ENCODE measurements around the gene LHFPL2. TPM values are rescaled to one million over a fixed set of nuclear protein-coding genes. Genes with fewer than 3 reads are reported as not detected.
A peak's percentile ranks its signal among the peaks of the same experiment; 100 is the strongest.

The LHFPL2 gene
- total RNA-seq, 1 experiment from 2014 or later: 17.9 TPM

DNA sequence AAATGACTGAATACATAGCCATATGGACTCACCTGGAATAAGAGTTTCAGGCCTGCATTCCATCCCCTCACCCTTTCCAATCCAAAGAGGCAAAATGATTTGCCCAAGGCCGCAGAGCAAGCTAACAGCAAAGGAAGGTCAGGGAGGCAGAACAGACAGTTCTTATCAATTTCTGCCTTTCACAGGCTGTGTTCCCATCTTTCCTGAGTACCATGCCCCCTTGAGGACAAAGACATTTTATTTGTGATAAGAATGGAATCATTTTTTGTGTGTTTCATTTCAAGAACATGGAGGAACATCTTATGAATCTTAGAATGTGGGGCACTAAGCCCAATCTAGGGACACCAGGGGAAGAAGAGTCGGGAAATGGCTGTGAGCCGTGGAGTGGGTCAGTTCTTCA, 13.9 kb downstream of the LHFPL2 start:
- ChIA-PET CTCF (no interaction called here), POLR2A (no interaction called here), RAD21 (ENCODE audit: low non-redundant PET in 1 of 2, low total read pairs in 2 of 2, uncharacterized antibody in 2 of 2, unreplicated experiment in 2 of 2) (interaction anchor here in 1 of 2 experiments (0.6 kb wide), 1 partner anchor 39 kb away, joined by 3 read pairs; no protein-coding TSS in a partner anchor)
- Histone ChIP-seq H3K9ac (ENCODE audit: low read length) (no peak overlapping the region), H3K9me2 (ENCODE audit: insufficient read depth) (no peaks in the 10 kb centered on the region), H3K36me3 (ENCODE audit: control insufficient read depth in 1 of 2, insufficient read depth in 2 of 2, low read length in 2 of 2) (peaks cover 2 to 14% of the 10 kb centered on the region in 2 experiments; a peak in 2 of 4 replicates), H4K20me1 (ENCODE audit: insufficient read depth) (no peaks in the 10 kb centered on the region), H3K27me3 (ENCODE audit: insufficient read depth, low read length) (no peaks in the 10 kb centered on the region), H3K4me1 (ENCODE audit: control insufficient read depth in 1 of 2, insufficient read depth in 2 of 2, low read length in 2 of 2) (peaks cover 0 to 12% of the 10 kb centered on the region in 2 experiments; a peak in 2 of 4 replicates), H3K4me3 (replicated peaks in 1 of 2; ENCODE audit: low read depth in 1 of 2, low read length in 2 of 2) (no peak overlapping the region), H3K27ac (ENCODE audit: low read depth, low read length) (no peak overlapping the region), H3K4me2 (ENCODE audit: low read length) (no peak overlapping the region), H3K79me2 (ENCODE audit: insufficient read depth, low read length) (peaks cover 40% of the 10 kb centered on the region), H3K9me3 (ENCODE audit: control insufficient read depth in 1 of 2, insufficient read depth in 1 of 2, low read depth in 1 of 2, low read length in 2 of 2) (no peaks in the 10 kb centered on the region), H2AFZ (ENCODE audit: low read depth, low read length, poor library complexity, severe bottlenecking) (no peak overlapping the region)
- ATAC-seq (no peak), DNase-seq (ENCODE audit: low read depth, low spot score) (no peak)
- TF ChIP-seq ZNF274 (IDR thresholded peaks at IDR 0.05; ENCODE audit: low read depth, low read length) (no peak), RAD21 (IDR thresholded peaks at IDR 0.05; ENCODE audit: low read depth) (peak; percentile 45), EGR1 (IDR thresholded peaks at IDR 0.05; ENCODE audit: low read depth) (no peak)
- TF ChIP-seq, protein P1, sequence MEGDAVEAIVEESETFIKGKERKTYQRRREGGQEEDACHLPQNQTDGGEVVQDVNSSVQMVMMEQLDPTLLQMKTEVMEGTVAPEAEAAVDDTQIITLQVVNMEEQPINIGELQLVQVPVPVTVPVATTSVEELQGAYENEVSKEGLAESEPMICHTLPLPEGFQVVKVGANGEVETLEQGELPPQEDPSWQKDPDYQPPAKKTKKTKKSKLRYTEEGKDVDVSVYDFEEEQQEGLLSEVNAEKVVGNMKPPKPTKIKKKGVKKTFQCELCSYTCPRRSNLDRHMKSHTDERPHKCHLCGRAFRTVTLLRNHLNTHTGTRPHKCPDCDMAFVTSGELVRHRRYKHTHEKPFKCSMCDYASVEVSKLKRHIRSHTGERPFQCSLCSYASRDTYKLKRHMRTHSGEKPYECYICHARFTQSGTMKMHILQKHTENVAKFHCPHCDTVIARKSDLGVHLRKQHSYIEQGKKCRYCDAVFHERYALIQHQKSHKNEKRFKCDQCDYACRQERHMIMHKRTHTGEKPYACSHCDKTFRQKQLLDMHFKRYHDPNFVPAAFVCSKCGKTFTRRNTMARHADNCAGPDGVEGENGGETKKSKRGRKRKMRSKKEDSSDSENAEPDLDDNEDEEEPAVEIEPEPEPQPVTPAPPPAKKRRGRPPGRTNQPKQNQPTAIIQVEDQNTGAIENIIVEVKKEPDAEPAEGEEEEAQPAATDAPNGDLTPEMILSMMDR (IDR thresholded peaks at IDR 0.05 in 2 of 3, conservative IDR thresholded peaks at IDR 0.05 in 1 of 3; ENCODE audit: borderline replicate concordance in 1 of 3, insufficient read depth in 1 of 3, low read depth in 2 of 3, low read length in 2 of 3): peak; percentile 26 to 32 (median 32); a peak in 4 of 6 replicates
- TF ChIP-seq, protein P2, sequence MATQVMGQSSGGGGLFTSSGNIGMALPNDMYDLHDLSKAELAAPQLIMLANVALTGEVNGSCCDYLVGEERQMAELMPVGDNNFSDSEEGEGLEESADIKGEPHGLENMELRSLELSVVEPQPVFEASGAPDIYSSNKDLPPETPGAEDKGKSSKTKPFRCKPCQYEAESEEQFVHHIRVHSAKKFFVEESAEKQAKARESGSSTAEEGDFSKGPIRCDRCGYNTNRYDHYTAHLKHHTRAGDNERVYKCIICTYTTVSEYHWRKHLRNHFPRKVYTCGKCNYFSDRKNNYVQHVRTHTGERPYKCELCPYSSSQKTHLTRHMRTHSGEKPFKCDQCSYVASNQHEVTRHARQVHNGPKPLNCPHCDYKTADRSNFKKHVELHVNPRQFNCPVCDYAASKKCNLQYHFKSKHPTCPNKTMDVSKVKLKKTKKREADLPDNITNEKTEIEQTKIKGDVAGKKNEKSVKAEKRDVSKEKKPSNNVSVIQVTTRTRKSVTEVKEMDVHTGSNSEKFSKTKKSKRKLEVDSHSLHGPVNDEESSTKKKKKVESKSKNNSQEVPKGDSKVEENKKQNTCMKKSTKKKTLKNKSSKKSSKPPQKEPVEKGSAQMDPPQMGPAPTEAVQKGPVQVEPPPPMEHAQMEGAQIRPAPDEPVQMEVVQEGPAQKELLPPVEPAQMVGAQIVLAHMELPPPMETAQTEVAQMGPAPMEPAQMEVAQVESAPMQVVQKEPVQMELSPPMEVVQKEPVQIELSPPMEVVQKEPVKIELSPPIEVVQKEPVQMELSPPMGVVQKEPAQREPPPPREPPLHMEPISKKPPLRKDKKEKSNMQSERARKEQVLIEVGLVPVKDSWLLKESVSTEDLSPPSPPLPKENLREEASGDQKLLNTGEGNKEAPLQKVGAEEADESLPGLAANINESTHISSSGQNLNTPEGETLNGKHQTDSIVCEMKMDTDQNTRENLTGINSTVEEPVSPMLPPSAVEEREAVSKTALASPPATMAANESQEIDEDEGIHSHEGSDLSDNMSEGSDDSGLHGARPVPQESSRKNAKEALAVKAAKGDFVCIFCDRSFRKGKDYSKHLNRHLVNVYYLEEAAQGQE (IDR thresholded peaks at IDR 0.05; ENCODE audit: low read depth): no peak
- intact Hi-C loops (cut with micrococcal nuclease): loop anchor here (5.0 kb wide), 1 partner anchor 167 kb away; no protein-coding TSS in a partner anchor
- no TSS peak for BruUV-seq (replicated peaks)
